HG03469 (cell line): ENCODE results near the gene RNF13.
"Not testable (repeated sequence)": the region's sequence is repeated elsewhere in the genome, so short reads cannot be mapped to it uniquely, and the experiment has no call there.

ENCODE experiments used
- ATAC-seq: cut with Tn5 transposase; IDR thresholded peaks from one replicate; pipeline ENCODE4 v1.9.1; 2021; ENCODE audit warnings: mild to moderate bottlenecking, moderate library complexity, moderate number of reproducible peaks; ENCODE audit not compliant: unreplicated experiment

Gene RNF13

GRCh38 chr3:149981979-149982378 lies 169.0 kb downstream of the RNF13 start:
- ATAC-seq, result not testable (repeated sequence)

GRCh38 chr3:149983053-149983452 lies 170.0 kb downstream of the RNF13 start:
- not testable (repeated sequence) for ATAC-seq

- ATAC-seq, result no peak
Observed at GRCh38 chr3:149983628-149984027, 170.6 kb downstream of the RNF13 start.

GRCh38 chr3:149989307-149989706 lies 176.3 kb downstream of the RNF13 start:
- ATAC-seq, result no peak

GRCh38 chr3:149990423-149990948 lies 177.5 kb downstream of the RNF13 start:
- ATAC-seq, result no peak

- ATAC-seq, result no peak
Observed at GRCh38 chr3:149992416-149993058, 179.5 kb downstream of the RNF13 start.

- ATAC-seq, result no peak
Observed at GRCh38 chr3:149998946-149999345, 185.9 kb downstream of the RNF13 start.

- no peak for ATAC-seq
Observed at GRCh38 chr3:149999421-149999820, 186.4 kb downstream of the RNF13 start.

- no peak for ATAC-seq
Observed at GRCh38 chr3:150000641-150001040, 187.6 kb downstream of the RNF13 start.

GRCh38 chr3:150005243-150006112 lies 192.5 kb downstream of the RNF13 start:
- ATAC-seq, result no peak

- no peak for ATAC-seq
Observed at GRCh38 chr3:150006794-150007193, 193.8 kb downstream of the RNF13 start.
